Peyer's patch (tissue), 4 donors: Measurements from ENCODE around the gene TXNL4B.

Experiments used
- POLR2A ChIP-seq, 2 donors: fragments of 450-650 bp; IDR thresholded peaks; one replicate each; pipeline ENCODE4 v1.5.1; 2017; ENCODE audit warnings: antibody characterized with exemption in 2 of 2, mild to moderate bottlenecking in 2 of 2, moderate library complexity in 2 of 2
- TF ChIP-seq, protein P1 (sequence below), 6 experiments: fragments of 450-650 bp in 4 of 6; fragments of 200-600 bp in 2 of 6; sonication (generic) in 1 of 6; IDR thresholded peaks; one replicate each; pipeline ENCODE4 v1.5.1; 2017 to 2019; ENCODE audit warnings: antibody characterized with exemption in 6 of 6, mild to moderate bottlenecking in 3 of 6, moderate library complexity in 1 of 6

GRCh38 chr16:72043058-72043457 lies 50.4 kb downstream of the TXNL4B start:
- TF ChIP-seq, protein P1, sequence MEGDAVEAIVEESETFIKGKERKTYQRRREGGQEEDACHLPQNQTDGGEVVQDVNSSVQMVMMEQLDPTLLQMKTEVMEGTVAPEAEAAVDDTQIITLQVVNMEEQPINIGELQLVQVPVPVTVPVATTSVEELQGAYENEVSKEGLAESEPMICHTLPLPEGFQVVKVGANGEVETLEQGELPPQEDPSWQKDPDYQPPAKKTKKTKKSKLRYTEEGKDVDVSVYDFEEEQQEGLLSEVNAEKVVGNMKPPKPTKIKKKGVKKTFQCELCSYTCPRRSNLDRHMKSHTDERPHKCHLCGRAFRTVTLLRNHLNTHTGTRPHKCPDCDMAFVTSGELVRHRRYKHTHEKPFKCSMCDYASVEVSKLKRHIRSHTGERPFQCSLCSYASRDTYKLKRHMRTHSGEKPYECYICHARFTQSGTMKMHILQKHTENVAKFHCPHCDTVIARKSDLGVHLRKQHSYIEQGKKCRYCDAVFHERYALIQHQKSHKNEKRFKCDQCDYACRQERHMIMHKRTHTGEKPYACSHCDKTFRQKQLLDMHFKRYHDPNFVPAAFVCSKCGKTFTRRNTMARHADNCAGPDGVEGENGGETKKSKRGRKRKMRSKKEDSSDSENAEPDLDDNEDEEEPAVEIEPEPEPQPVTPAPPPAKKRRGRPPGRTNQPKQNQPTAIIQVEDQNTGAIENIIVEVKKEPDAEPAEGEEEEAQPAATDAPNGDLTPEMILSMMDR (IDR thresholded peaks at IDR 0.05): no peak
- no peak for TF ChIP-seq POLR2A (IDR thresholded peaks at IDR 0.05)
